Fibroblast of mammary gland (primary cell): ENCODE results near the gene EPB42.

Source experiments
- DNase-seq: peaks from one replicate; pipeline ENCODE4 v3.0.0-alpha.2; 2010; ENCODE audit warnings: low read depth
- H3K4me3 ChIP-seq: 2 replicates; pipeline ENCODE4 v1.5.1; 2011; ENCODE audit warnings: low read depth, mild to moderate bottlenecking, low read length, moderate library complexity; ENCODE audit not compliant: control insufficient read depth
- TF ChIP-seq, protein P1 (sequence below): conservative IDR thresholded peaks from 2 replicates; pipeline ENCODE4 v1.5.1; 2011; ENCODE audit warnings: low read depth, low read length, inconsistent platforms; ENCODE audit not compliant: control insufficient read depth, insufficient read depth

Gene EPB42

GRCh38 chr15:43251185-43251870 lies 30.5 kb upstream of the EPB42 start:
- TF ChIP-seq, protein P1, sequence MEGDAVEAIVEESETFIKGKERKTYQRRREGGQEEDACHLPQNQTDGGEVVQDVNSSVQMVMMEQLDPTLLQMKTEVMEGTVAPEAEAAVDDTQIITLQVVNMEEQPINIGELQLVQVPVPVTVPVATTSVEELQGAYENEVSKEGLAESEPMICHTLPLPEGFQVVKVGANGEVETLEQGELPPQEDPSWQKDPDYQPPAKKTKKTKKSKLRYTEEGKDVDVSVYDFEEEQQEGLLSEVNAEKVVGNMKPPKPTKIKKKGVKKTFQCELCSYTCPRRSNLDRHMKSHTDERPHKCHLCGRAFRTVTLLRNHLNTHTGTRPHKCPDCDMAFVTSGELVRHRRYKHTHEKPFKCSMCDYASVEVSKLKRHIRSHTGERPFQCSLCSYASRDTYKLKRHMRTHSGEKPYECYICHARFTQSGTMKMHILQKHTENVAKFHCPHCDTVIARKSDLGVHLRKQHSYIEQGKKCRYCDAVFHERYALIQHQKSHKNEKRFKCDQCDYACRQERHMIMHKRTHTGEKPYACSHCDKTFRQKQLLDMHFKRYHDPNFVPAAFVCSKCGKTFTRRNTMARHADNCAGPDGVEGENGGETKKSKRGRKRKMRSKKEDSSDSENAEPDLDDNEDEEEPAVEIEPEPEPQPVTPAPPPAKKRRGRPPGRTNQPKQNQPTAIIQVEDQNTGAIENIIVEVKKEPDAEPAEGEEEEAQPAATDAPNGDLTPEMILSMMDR = no peak
- no peak for DNase-seq
- H3K4me3 ChIP-seq = no peak overlapping the region

DNA sequence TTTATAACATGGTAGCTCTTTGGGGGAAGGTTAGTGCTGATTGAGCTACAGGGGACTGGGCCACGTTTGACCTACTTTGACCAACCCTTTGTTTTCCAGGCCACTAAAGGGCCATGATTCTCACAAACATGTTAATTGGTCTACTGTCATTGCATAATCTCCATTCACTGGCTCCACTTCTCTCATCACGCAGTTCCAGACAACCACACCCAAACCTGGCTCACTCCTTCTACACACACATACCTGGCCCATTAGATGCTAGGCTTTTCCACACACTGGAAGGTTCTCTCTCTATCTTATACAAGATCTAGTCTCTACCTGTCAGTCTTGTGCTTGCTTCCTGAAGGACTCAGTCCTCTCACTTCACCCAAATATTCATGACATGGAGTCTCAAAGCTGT lies 30.0 kb upstream of the EPB42 start:
- no peak for DNase-seq

DNA sequence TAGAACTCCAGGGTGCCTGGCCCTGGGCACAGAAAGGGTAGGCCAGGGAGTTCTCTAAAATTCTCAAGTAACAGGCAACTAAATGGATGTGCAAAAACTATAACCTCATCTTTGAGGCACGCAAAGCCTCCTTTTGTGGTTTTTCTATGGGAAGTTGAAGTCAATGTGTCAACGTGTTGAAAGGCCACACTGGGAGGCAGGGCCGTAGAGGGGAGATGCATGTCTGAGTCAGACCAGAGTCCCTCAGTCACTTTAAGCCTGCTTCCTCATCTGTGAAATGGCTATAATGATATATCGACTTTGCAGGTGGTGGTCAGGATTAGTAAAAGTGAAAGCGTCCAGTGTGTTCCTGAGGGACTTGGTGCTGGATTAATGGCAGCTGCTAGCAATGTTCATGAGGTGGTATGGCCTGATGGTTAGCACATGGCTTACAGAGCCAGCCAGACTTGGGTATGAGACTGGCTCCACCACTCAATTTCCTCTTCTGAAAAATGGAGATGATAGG lies 28.9 kb upstream of the EPB42 start:
- H3K4me3 ChIP-seq = no peak overlapping the region
- TF ChIP-seq, protein P1 = no peak
- peak; percentile 60 for DNase-seq

More for the DNA sequence above, 30.0 kb upstream of the EPB42 start:
- H3K4me3 ChIP-seq = no peak overlapping the region
- TF ChIP-seq, protein P1 = no peak

DNA sequence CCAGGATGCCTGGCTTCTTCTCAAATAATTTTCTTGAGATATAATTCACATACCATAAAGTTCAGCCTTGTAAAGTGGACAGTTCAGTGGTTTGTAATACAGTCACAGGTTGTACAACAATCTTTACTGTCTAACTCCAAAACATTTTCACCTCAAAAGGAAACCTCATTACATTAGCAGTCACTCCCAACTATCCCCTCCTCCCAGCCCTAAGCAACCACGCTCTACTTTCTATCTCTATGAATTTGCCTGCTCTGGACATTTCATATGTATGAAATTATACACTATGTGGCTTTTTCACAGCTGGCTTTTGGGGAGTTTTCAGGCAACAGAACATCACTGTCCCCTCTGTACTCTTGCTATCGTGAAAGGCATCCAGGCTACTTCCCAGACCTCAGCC lies 28.4 kb upstream of the EPB42 start:
- TF ChIP-seq, protein P1 = no peak
- no peak for DNase-seq
- no peak overlapping the region for H3K4me3 ChIP-seq

GRCh38 chr15:43246261-43246774 lies 25.5 kb upstream of the EPB42 start:
- TF ChIP-seq, protein P1 = no peak
- H3K4me3 ChIP-seq = no peak overlapping the region
- DNase-seq = no peak

DNA sequence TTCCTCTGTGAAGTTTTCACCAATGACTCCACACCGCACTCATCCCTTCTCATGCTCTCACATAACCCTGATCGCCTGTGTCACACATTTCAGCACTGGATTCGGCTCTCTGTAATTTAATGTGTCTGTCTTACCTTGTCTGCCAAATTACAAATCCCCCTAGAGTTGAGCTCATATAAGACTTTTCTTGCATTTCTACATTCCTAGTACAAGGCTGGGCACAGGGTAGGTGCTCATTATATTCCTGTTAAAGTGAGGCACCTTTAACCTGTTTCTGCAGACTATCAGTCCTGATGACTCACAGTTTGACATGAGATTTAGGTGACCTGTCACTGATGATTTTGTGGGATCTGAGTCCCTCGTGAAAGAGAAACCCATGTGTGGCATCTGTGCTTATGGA lies 23.3 kb upstream of the EPB42 start:
- TF ChIP-seq, protein P1 = no peak
- DNase-seq = no peak
- no peak overlapping the region for H3K4me3 ChIP-seq
